ENCODE results near the gene MAGI2. TPM values are rescaled to one million over a fixed set of nuclear protein-coding genes. Genes with fewer than 3 reads are reported as not detected.

MAGI2 gene
- polyA plus RNA-seq, 4 donors: 32.0 to 38.7 (median 33.7) TPM

GRCh38 chr7:79386688-79387422 is 66.6 kb downstream of the MAGI2 start:
- DNase-seq (ENCODE audit: low read depth in 4 of 4, low spot score in 2 of 4): no peak

DNA sequence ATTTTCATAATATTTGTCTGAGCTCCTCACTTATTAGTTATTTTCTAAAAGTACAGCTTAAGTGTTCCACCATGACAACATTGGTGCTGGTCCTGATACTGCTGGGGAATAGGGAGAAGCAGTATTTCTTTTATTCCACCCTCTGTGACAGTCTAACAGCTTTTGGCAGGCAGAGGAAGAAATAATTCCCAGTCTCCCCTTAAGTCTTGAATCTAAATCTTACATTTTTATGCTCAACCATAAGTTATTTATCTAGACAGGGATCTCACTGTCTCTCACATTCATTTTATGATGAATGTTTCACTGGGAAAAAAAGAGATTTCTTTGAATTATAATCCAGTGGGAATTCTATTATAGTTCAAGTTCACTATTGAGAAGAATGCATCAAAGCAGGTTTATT is 71.5 kb downstream of the MAGI2 start:
- no peak for DNase-seq (ENCODE audit: low read depth in 4 of 4, low spot score in 2 of 4)

GRCh38 chr7:79377097-79377496 is 76.4 kb downstream of the MAGI2 start:
- DNase-seq (ENCODE audit: low read depth in 4 of 4, low spot score in 2 of 4): no peak

- no peak for DNase-seq (ENCODE audit: low read depth in 4 of 4, low spot score in 2 of 4)
Measured at GRCh38 chr7:79376299-79377025, 77.0 kb downstream of the MAGI2 start.

GRCh38 chr7:79361214-79361613 is 92.3 kb downstream of the MAGI2 start:
- no peak for DNase-seq (ENCODE audit: low read depth in 4 of 4, low spot score in 2 of 4)

DNA sequence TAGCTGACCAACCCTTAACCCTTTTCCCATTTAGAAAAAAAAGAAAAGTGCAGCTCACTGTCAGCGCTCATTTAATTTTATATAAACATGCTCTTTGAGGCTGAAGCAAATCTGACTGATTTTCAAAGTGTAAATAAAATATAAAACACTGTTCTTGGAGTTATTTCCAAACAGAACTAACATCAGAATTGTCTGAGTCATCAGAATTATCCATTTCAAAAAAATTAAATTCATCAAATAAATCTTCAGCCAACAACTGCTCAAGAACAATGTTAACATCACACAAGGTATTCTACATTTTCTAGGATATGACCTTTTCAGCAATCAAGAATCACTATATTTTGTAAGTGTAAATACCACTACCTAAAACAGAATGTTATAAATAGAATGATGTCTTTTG is 93.6 kb downstream of the MAGI2 start:
- no peak for DNase-seq (ENCODE audit: low read depth in 4 of 4, low spot score in 2 of 4)

DNA sequence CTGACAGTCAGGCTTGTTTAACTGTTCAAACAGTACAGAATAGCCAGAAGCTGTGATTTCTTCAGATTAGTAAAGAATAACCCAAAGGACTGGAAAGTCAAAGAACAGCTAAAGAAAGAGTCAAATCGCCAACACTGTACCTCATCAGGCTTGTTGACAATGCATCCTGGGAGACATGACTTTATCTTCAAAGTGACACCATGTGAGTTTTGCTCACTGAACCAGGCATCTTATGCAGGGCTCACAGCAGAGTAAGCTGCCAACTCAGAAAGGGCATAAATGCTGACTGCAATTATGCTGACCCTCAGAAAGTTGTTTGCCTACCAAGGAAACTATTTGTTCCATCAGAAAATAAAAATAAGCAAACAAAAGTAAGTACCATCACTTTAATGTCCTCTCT is 96.4 kb downstream of the MAGI2 start:
- DNase-seq (ENCODE audit: low read depth in 4 of 4, low spot score in 2 of 4): no peak

DNA sequence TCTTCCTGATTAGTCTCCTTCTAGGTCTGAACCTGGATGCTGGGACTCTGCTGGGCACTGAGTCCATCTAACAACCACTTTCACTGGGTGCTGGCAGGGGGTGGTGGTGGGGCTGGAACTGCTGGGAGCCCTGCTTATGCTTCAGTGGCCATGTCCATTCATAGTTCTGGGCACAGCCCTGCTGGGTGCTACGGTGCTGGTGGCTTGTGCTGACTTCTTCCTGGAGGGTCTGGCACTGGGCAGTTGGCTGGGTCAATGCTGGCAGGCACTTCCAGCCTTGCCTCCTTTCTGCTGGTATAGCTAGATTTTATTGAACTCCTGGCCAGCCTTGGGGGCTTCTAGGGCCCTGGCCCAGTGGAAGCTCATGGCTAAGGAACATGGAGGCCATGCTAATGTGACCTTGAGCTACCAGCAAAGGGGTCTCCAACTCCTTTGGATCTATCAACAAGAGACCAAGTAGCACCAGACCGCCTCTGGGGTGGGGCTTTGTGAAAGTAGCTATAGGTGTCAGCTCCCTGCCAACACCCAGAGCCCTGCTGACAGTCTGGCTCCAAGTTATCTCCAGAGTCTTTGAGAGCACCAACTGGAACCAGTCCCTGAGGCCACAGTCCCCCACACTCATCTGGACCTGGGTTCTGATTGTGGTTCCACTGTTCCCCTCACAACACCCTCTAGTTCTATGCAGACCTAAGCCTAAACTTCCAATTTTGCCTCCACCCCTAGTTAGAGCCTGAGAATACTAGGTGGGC is 99.6 kb downstream of the MAGI2 start:
- no peak for DNase-seq (ENCODE audit: low read depth in 4 of 4, low spot score in 2 of 4)

DNA sequence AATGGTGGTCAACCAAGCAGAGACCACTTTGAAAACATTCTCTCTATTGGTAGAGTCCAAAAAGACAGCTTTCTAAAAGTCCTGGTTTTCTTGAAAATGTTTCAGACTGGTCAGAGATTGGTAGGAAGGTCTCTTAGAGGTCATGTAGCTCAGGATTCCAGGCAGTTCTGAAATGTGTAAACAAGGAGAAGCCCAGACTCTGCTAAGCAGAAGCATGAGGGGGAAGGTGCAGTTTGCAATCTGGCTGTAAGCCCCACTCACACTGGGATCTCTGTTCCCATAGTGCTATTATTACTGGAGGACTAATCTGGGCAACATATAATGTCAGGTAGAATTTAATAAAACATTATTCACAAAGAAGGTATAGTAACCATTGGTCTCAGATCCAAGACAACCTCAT is 101.1 kb downstream of the MAGI2 start:
- no peak for DNase-seq (ENCODE audit: low read depth in 4 of 4, low spot score in 2 of 4)

DNA sequence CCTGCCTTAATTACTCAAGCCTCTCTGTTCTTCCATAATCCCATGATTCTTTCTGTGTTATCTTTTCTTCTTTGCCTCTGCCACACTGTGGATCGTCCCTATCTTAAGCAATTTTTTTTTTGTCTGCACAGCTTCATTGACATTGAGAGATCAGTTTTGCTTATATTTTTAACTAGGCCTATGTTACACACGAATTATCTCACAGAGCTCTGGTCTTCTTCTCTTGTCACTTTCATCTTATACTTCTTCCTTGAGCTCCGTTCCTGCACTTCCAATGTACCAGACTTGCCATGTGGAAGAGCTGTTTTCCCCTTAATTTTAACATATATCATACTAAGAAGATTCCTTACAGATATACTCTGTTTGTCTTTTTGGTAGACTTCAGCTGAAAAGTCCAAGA is 106.1 kb downstream of the MAGI2 start:
- DNase-seq (ENCODE audit: low read depth in 4 of 4, low spot score in 2 of 4): no peak

- DNase-seq (ENCODE audit: low read depth in 4 of 4, low spot score in 2 of 4): no peak
Measured at GRCh38 chr7:79341902-79342301, 111.6 kb downstream of the MAGI2 start.

GRCh38 chr7:79340212-79340611 is 113.3 kb downstream of the MAGI2 start:
- DNase-seq (ENCODE audit: low read depth in 4 of 4, low spot score in 2 of 4): no peak

DNA sequence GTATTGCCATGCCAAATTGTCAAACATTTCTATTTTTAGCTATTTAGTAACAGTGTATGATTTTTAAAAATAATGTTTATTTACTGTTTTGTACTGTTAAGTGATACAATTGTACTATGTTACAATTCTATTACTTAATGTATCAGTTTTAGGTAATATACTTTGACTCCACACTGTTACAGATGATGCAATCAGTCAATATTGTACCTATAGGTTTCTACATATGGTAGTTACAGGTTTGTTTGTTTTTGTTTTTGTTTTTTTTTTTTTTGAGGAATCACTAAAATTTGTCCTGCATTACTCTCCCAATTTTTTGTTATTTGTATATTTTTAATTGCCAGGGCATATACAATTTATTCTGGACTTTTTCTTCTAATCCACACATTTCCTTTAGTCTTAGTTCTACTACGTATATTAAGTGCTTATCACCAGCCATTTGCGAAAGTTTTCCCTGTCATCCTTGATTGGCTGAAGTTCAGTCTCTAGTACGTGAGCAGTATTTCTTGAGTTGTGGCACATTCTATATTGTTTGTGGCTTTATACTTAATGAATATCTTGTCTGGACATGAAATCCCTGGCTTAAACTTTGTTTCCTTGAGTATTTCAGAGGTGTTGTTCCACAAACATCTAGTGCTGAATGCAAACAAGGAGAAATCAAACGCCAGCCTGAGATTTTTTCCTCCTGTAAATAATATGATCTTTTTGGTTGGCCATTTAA is 114.1 kb downstream of the MAGI2 start:
- DNase-seq (ENCODE audit: low read depth in 4 of 4, low spot score in 2 of 4): no peak

DNA sequence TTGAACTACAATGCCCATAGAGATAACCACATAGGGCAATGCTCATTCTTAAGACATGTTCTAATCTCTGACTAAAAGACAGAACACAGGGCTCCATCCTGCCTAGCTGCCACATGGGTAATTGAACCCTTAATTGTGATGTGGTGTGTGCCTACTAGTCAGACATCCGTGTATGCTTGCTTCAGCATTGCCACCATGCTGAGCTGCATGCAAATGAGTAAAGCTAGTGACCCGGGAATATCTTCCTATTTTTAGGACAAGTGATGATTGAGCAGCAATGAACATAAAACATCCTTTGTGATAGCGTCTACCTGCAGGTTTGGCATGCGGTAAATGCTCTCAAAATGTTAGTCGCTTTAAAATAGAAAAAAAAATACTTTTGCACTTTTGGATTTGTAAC is 115.8 kb downstream of the MAGI2 start:
- no peak for DNase-seq (ENCODE audit: low read depth in 4 of 4, low spot score in 2 of 4)

DNA sequence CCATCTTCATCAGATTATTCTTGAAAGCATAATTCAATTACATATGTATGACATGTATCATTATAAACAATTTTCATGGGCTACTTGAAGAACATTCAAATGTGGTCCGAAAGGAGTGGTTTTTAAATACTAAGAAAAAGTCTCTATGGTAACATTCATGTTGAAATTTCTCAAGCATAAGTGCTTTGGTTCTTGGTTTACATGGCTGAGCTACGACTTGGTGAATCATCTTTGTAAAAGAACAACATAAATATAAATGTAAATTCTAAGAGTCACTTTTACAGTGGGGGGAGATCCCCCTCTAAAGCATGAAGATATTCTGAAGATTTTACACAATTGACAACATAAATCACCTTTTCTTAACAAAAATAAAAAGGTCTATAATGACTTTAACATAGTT is 118.6 kb downstream of the MAGI2 start:
- DNase-seq (ENCODE audit: low read depth in 4 of 4, low spot score in 2 of 4): no peak

- DNase-seq (ENCODE audit: low read depth in 4 of 4, low spot score in 2 of 4): no peak
Measured at GRCh38 chr7:79334334-79334733, 119.1 kb downstream of the MAGI2 start.

- DNase-seq (ENCODE audit: low read depth in 4 of 4, low spot score in 2 of 4): no peak
Measured at GRCh38 chr7:79332091-79332490, 121.4 kb downstream of the MAGI2 start.

DNA sequence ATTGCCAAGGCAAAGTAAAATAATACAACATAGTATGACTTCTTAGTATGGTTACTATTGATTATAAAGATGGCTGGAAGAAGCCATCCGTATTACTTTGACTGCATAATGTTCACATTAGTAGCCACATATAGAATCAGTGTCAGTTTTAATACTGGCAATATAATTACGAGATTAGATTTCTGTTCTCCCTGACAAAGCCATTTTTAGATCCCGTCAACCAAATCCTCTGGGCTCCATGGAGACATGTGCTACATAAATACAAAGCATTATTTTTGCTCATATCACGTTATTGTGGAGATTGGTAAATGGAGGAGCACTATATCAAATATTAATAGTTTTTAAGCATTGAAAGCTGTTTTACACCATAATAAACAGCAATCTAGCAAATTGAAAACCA is 124.0 kb downstream of the MAGI2 start:
- no peak for DNase-seq (ENCODE audit: low read depth in 4 of 4, low spot score in 2 of 4)

GRCh38 chr7:79320741-79321473 is 132.6 kb downstream of the MAGI2 start:
- no peak for DNase-seq (ENCODE audit: low read depth in 4 of 4, low spot score in 2 of 4)

- no peak for DNase-seq (ENCODE audit: low read depth in 4 of 4, low spot score in 2 of 4)
Measured at GRCh38 chr7:79319369-79319768, 134.1 kb downstream of the MAGI2 start.

Measured in left renal cortex interstitium (tissue), 4 donors.